CD8-positive, alpha-beta memory T cell (primary cell): ENCODE measurements around the gene HMGXB4. TPM values are rescaled to one million over a fixed set of nuclear protein-coding genes. Genes with fewer than 3 reads are reported as not detected.
"Not testable (repeated sequence)": the region's sequence is repeated elsewhere in the genome, so short reads cannot be mapped to it uniquely, and the experiment has no call there.

Source experiments
- CTCF ChIA-PET: fragments of 350-600 bp; sonication (Branson Sonifier 250); formaldehyde crosslinking; loops from one replicate; lab custom pipeline; 2021; ENCODE audit warnings: antibody characterized with exemption; lab: Charles Lee
- POLR2A ChIA-PET: fragments of 350-600 bp; sonication (Branson Sonifier 250); formaldehyde crosslinking; loops from one replicate; lab custom pipeline; 2021; ENCODE audit warnings: antibody characterized with exemption; lab: Charles Lee
- DNase-seq, 5 donors: peaks; one replicate each; pipeline versions ENCODE4 v3.0.0 to v3.0.0-alpha.2; 2020 to 2022; ENCODE audit warnings: mixed read lengths in 1 of 5
- H3K27ac ChIP-seq: one replicate; pipeline ENCODE4 v1.7.0; 2013; ENCODE audit warnings: low read depth, mild to moderate bottlenecking, low read length, moderate library complexity
- H3K27me3 ChIP-seq: 2 replicates; pipeline ENCODE4 v1.7.0; 2013; ENCODE audit warnings: low read length, mild to moderate bottlenecking; ENCODE audit not compliant: insufficient read depth, poor library complexity, severe bottlenecking
- H3K36me3 ChIP-seq: 2 replicates; pipeline ENCODE4 v1.7.0; 2013; ENCODE audit warnings: mild to moderate bottlenecking, low read length, moderate library complexity; ENCODE audit not compliant: insufficient read depth
- H3K4me1 ChIP-seq: 2 replicates; pipeline ENCODE4 v1.7.0; 2013; ENCODE audit warnings: mild to moderate bottlenecking, low read length, moderate library complexity; ENCODE audit not compliant: insufficient read depth
- H3K4me3 ChIP-seq: 2 replicates; pipeline ENCODE4 v1.7.0; 2013; ENCODE audit warnings: mild to moderate bottlenecking, low read length
- H3K9me3 ChIP-seq: 2 replicates; pipeline ENCODE4 v1.7.0; 2013; ENCODE audit warnings: mild to moderate bottlenecking, low read length
- H3K27ac Mint-ChIP-seq, 8 donors: one replicate each; pipeline ENCODE4 v1.8.0; 2020 to 2021; ENCODE audit warnings: mixed read lengths in 8 of 8, mild to moderate bottlenecking in 6 of 8, inconsistent platforms in 3 of 8, moderate library complexity in 3 of 8
- H3K27me3 Mint-ChIP-seq, 2 donors: one replicate each; pipeline ENCODE4 v1.8.0; 2020 to 2021; ENCODE audit warnings: mixed read lengths in 2 of 2, mild to moderate bottlenecking in 1 of 2, moderate library complexity in 1 of 2
- H3K36me3 Mint-ChIP-seq, 3 donors: one replicate each; pipeline ENCODE4 v1.8.0; 2020 to 2021; ENCODE audit warnings: mixed read lengths in 3 of 3, inconsistent platforms in 1 of 3, mild to moderate bottlenecking in 1 of 3
- H3K4me1 Mint-ChIP-seq, 3 donors: one replicate each; pipeline ENCODE4 v1.8.0; 2020 to 2021; ENCODE audit warnings: mixed read lengths in 3 of 3, inconsistent platforms in 1 of 3, mild to moderate bottlenecking in 1 of 3
- H3K4me3 Mint-ChIP-seq, 7 donors: one replicate each; pipeline ENCODE4 v1.8.0; 2020 to 2021; ENCODE audit warnings: mixed read lengths in 7 of 7, mild to moderate bottlenecking in 6 of 7, moderate library complexity in 4 of 7, inconsistent platforms in 2 of 7
- H3K9me3 Mint-ChIP-seq, 5 donors: one replicate each; pipeline ENCODE4 v1.8.0; 2020 to 2022; ENCODE audit warnings: mixed read lengths in 5 of 5, mild to moderate bottlenecking in 3 of 5, moderate library complexity in 2 of 5, inconsistent platforms in 1 of 5
- polyA plus RNA-seq: library from polyadenylated mRNA; unstranded; fragments of 300-500 nt; fragmentation: Illumina TruSeq; gene quantifications from one replicate; pipeline ENCODE4 v1.2.3, GENCODE V29; 2021
- total RNA-seq, 2 experiments: library from RNA; stranded (reverse); gene quantifications; one replicate each; pipeline ENCODE4 v1.2.3, GENCODE V29; 2021

HMGXB4 gene
- total and polyA plus RNA-seq, 3 experiments from 2014 or later: 13.7 to 35.9 (median 35.4) TPM

DNA sequence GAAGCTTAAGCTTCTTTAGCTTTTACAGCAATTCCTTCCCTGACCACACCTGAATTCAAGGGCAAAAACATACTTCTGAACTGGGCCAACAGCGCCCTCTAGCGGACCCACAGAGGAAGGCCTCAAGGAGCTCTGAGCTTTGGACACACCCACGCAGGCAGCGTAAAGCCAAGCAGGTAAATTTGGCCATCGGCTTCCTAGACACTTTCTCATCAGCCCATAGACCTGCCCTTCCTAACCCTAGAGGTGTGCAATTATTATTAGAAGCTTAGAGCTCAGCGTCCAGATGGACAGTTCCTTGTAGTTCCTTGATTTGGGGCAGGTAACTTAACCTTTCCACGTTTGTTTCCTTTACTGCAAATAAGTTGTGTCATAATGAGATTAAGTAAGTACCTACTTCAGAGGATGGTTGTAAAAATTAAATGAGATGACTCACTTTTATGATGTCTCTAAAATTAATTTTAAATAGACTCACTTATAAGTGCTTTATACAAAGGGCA lies 25.7 kb upstream of the HMGXB4 start:
- Histone ChIP-seq H3K9me3 (no peaks in the 10 kb centered on the region), H3K27me3 (no peaks in the 10 kb centered on the region), H3K27ac (no peak overlapping the region), H3K4me1 (no peaks in the 10 kb centered on the region), H3K4me3 (no peak overlapping the region), H3K36me3 (no peaks in the 10 kb centered on the region)
- DNase-seq: peak; percentile 41 to 72 (median 51)
- Mint-ChIP-seq H3K4me1 (peaks cover 5 to 17% (median 13%) of the 10 kb centered on the region in 3 donors), H3K9me3 (peaks cover 0 to 7% (median 3%) of the 10 kb centered on the region in 5 donors), H3K27ac (no peak overlapping the region), H3K4me3 (no peak overlapping the region), H3K36me3 (peaks cover 0 to 5% (median 0%) of the 10 kb centered on the region in 3 donors), H3K27me3 (peaks cover 11 to 60% of the 10 kb centered on the region in 2 donors)
- ChIA-PET CTCF (interaction anchor here (1.0 to 1.3 kb wide), 6 partner anchors 10 to 81 kb away, joined by 3 to 5 read pairs (median 3); partner anchors contain the start of gene TOM1), POLR2A (no interaction called here)

DNA sequence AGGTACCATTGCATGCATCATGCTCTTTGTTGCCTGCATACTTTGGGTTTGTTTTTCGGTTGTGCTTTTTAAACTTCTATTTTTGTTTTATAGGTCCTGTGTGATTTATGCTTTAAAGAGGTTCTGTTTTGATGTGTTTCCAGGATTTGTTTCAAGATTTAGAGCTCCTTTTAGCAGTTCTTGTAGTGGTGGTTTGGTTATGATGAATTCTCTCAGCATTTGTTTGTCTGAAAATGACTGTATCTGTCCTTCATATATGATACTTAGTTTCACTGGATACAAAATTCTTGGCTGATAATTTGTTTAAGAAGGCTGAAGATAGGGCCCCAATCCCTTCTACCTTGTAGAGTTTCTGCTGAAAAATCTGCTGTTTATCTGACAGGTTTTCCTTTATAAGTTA lies 18.5 kb upstream of the HMGXB4 start:
- not testable (repeated sequence) for H3K27ac Mint-ChIP-seq, H3K4me1 Mint-ChIP-seq

DNA sequence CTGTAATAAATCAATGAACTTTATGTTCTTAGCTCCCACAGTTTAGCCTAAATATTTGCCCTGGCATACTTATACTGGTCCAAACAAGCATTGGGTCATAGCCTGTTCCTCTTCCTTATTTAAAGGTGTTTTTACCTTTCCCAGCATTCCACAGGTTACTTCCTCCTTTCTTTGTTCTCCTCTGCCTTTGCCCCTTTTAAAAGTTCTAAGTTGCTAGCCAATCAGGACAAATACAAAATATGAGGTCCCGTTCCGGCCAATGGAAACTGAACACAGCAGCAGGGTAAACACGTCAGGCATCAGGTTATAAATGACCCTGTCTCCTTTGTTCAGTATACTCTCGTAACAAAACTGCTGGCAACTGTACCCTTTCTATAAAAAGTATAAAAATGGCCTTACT lies 12.8 kb upstream of the HMGXB4 start:
- H3K4me1 ChIP-seq, H3K4me1 Mint-ChIP-seq, H3K36me3 Mint-ChIP-seq, H3K4me3 ChIP-seq, H3K27ac ChIP-seq, H3K9me3 ChIP-seq, H3K4me3 Mint-ChIP-seq, DNase-seq, H3K27ac Mint-ChIP-seq, H3K27me3 ChIP-seq, H3K36me3 ChIP-seq, CTCF ChIA-PET, H3K9me3 Mint-ChIP-seq, POLR2A ChIA-PET: not testable (repeated sequence)
- H3K27me3 Mint-ChIP-seq: peaks cover 19 to 57% of the 10 kb centered on the region in 2 donors

More for the DNA sequence above, 18.5 kb upstream of the HMGXB4 start:
- DNase-seq, H3K9me3 Mint-ChIP-seq, H3K27me3 ChIP-seq, H3K36me3 ChIP-seq, H3K4me1 ChIP-seq, H3K27ac ChIP-seq, H3K9me3 ChIP-seq, H3K36me3 Mint-ChIP-seq, H3K4me3 ChIP-seq, H3K4me3 Mint-ChIP-seq, POLR2A ChIA-PET, CTCF ChIA-PET: not testable (repeated sequence)
- peaks cover 13 to 73% of the 10 kb centered on the region in 2 donors for H3K27me3 Mint-ChIP-seq

DNA sequence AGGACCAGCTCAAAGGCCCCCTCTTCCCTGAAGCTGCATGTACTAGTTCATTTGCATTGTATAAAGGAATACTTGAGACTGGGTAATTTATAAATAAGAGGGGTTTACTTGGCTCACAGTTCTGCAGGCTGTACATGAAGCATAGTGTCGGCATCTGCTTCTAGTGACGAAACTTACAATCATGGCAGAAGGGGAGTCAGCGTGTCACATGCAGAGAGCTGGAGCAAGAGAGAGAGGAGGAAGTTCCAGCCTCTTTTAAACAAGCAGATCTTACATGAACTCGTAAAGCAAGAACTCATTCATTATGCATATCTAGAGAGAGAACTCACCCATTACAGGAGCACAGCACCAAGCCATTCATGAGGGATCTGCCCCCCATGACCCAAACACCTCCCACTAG lies 7.1 kb upstream of the HMGXB4 start:
- Histone ChIP-seq H3K4me1 (no peaks in the 10 kb centered on the region), H3K36me3 (no peaks in the 10 kb centered on the region), H3K27me3 (no peaks in the 10 kb centered on the region), H3K4me3 (no peak overlapping the region), H3K27ac (no peak overlapping the region), H3K9me3 (no peaks in the 10 kb centered on the region)
- POLR2A ChIA-PET: no interaction called here
- H3K4me3 Mint-ChIP-seq: no peak overlapping the region
- peaks cover 7 to 29% of the 10 kb centered on the region in 2 donors for H3K27me3 Mint-ChIP-seq
- no peak for DNase-seq
- H3K4me1 Mint-ChIP-seq: no peaks in the 10 kb centered on the region
- CTCF ChIA-PET: no interaction called here
- no peak overlapping the region for H3K27ac Mint-ChIP-seq
- no peaks in the 10 kb centered on the region for H3K9me3 Mint-ChIP-seq
- H3K36me3 Mint-ChIP-seq: no peaks in the 10 kb centered on the region

DNA sequence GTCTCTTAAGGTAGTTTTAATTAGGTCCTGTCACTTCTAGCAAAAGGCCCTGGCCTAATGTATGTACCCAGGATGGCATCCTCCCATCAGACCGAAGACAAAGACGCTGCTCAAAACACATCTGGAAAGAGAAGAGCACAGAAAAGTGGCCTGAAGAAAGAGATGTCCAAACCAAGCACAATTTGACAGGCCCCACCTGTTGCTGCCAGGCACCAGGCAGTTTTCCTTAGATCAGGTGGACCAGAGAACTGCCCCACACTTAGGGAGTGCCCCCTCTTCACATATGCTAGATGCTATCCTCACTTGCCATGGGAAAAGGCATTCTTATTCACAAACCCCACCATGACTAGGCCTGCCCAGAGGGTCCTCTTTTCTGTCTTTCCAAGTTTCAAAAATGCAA lies 3.3 kb upstream of the HMGXB4 start:
- H3K27me3 Mint-ChIP-seq: peaks cover 5 to 7% of the 10 kb centered on the region in 2 donors
- peak overlapping the region in 1 of 7 donors; percentile 61 for H3K4me3 Mint-ChIP-seq
- peaks cover 16 to 19% (median 18%) of the 10 kb centered on the region in 3 donors for H3K4me1 Mint-ChIP-seq
- H3K27me3 ChIP-seq: no peaks in the 10 kb centered on the region
- no peak overlapping the region for H3K27ac Mint-ChIP-seq
- H3K36me3 Mint-ChIP-seq: peaks cover 0 to 8% (median 0%) of the 10 kb centered on the region in 3 donors
- ChIA-PET POLR2A (no interaction called here), CTCF (no interaction called here)
- no peaks in the 10 kb centered on the region for H3K9me3 Mint-ChIP-seq
- DNase-seq: no peak
- H3K4me1 ChIP-seq: peaks cover 16% of the 10 kb centered on the region
- no peaks in the 10 kb centered on the region for H3K36me3 ChIP-seq
- H3K9me3 ChIP-seq: no peaks in the 10 kb centered on the region
- no peak overlapping the region for H3K4me3 ChIP-seq
- H3K27ac ChIP-seq: no peak overlapping the region

DNA sequence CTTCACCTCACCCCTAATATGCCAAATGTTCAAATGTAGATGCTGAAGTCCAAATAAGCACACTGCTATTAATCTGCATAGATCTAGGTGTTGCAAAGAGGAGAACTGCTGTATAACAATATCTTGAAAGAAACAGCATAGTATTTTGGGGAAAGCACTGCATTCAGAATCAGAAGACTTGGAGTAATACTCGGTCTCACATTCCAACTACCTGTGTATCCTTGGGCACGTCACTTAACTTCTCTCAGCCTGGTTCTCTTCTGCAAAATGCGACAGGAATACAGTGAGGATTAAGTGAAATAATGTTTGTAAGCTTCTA lies 332 bp upstream of the HMGXB4 start:
- Histone ChIP-seq H3K36me3 (no peaks in the 10 kb centered on the region), H3K27me3 (no peaks in the 10 kb centered on the region), H3K27ac (no peak overlapping the region), H3K4me1 (peaks cover 16% of the 10 kb centered on the region), H3K9me3 (no peaks in the 10 kb centered on the region), H3K4me3 (peak overlapping the region; percentile 52)
- Mint-ChIP-seq H3K36me3 (peaks cover 0 to 8% (median 3%) of the 10 kb centered on the region in 3 donors), H3K9me3 (no peaks in the 10 kb centered on the region), H3K27ac (peak overlapping the region; percentile 94 to 97 (median 96)), H3K4me3 (peak overlapping the region; percentile 91 to 95 (median 93)), H3K4me1 (peaks cover 25 to 36% (median 32%) of the 10 kb centered on the region in 3 donors), H3K27me3 (peaks cover 2 to 3% of the 10 kb centered on the region in 2 donors)
- CTCF ChIA-PET: interaction anchor here (0.6 to 2.2 kb wide), 5 partner anchors 11 to 50 kb away, joined by 3 to 18 read pairs (median 4); partner anchors contain the start of gene TOM1
- DNase-seq: no peak
- POLR2A ChIA-PET: interaction anchor here (0.6 to 3.5 kb wide), 3 partner anchors 43 to 1448 kb away, joined by 5 to 22 read pairs (median 5); partner anchors contain the start of gene TOM1

DNA sequence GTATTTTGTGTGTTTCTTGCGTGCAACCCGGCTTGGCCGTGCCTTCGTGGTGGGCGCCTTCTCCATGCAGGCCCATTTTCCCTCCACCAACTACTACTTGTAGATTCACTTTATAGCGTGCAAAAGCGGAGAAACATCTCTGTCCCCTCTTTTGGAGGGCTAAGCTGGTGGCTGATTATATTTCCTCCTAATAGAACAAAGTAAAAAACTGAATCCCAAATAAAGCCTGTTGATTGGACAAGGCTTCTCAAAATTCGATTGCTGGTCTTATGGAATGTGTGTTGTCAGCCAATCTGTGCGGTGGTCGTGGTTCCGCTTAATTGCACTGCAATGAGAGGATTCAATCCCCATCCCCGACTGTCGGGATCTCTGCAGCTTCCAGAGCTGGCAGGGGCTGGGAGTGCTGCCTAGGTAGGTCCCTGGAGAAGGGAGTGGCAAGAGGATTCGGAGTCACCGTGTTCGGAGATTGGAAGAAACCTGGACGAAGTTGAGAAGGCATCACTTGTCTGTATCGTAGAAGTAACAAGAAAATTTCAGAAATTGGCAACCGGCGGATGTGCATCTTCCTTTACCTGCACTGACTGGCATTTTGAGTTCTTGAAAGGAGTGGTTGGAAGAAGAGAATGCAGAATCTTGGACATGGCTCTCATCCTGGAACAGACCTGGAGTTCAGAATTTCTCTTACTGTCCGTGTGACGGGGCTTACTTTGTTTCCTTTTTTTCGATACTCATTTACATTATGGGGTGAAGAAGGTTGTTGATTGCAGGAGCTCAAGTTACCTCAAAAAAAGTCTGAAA lies 1.1 kb downstream of the HMGXB4 start:
- ChIA-PET CTCF (interaction anchor here (0.7 to 2.2 kb wide), 6 partner anchors 9 to 48 kb away, joined by 3 to 18 read pairs (median 4); partner anchors contain the start of gene TOM1), POLR2A (interaction anchor here (0.7 to 3.5 kb wide), 3 partner anchors 41 to 405 kb away, joined by 4 to 22 read pairs (median 5); partner anchors contain the start of gene TOM1)
- H3K27ac ChIP-seq: peak overlapping the region; percentile 75
- no peaks in the 10 kb centered on the region for H3K27me3 ChIP-seq
- peak in 1 of 5 donors; percentile 45 for DNase-seq
- Mint-ChIP-seq H3K9me3 (no peaks in the 10 kb centered on the region), H3K4me1 (peaks cover 25 to 36% (median 32%) of the 10 kb centered on the region in 3 donors), H3K36me3 (peaks cover 0 to 22% (median 3%) of the 10 kb centered on the region in 3 donors), H3K27ac (peak overlapping the region; percentile 71 to 98 (median 95)), H3K4me3 (peak overlapping the region; percentile 89 to 98 (median 92)), H3K27me3 (peaks cover 0 to 2% of the 10 kb centered on the region in 2 donors)
- H3K4me3 ChIP-seq: peak overlapping the region; percentile 52
- no peaks in the 10 kb centered on the region for H3K9me3 ChIP-seq
- H3K36me3 ChIP-seq: peaks cover 6% of the 10 kb centered on the region
- peaks cover 16% of the 10 kb centered on the region for H3K4me1 ChIP-seq

DNA sequence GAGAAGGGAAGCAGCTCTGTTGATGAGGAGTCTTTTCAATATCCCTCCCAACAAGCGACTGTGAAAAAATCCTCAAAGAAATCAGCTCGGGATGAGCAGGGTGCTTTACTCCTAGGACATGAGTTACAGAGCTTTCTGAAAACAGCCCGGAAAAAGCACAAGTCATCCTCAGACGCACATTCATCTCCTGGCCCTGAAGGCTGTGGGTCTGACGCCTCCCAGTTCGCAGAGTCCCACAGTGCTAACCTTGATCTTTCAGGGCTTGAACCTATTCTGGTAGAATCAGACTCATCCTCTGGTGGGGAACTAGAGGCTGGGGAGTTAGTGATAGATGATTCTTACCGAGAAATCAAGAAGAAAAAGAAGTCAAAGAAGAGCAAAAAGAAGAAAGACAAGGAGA lies 7.7 kb downstream of the HMGXB4 start:
- Mint-ChIP-seq H3K9me3 (no peaks in the 10 kb centered on the region), H3K4me1 (peaks cover 12 to 30% (median 16%) of the 10 kb centered on the region in 3 donors), H3K4me3 (no peak overlapping the region), H3K27me3 (peaks cover 0 to 1% of the 10 kb centered on the region in 2 donors), H3K27ac (peak overlapping the region in 1 of 8 donors; percentile 23), H3K36me3 (peaks cover 21 to 75% (median 32%) of the 10 kb centered on the region in 3 donors)
- Histone ChIP-seq H3K4me1 (peaks cover 4% of the 10 kb centered on the region), H3K27me3 (no peaks in the 10 kb centered on the region), H3K9me3 (no peaks in the 10 kb centered on the region), H3K27ac (no peak overlapping the region), H3K4me3 (no peak overlapping the region), H3K36me3 (peaks cover 36% of the 10 kb centered on the region)
- no peak for DNase-seq
- ChIA-PET CTCF (no interaction called here), POLR2A (no interaction called here)
